Breast epithelium (tissue), 4 donors: ENCODE data around the gene FAT1. TPM values are rescaled to one million over a fixed set of nuclear protein-coding genes. Genes with fewer than 3 reads are reported as not detected.
"Not testable (repeated sequence)": the region's sequence is repeated elsewhere in the genome, so short reads cannot be mapped to it uniquely, and the experiment has no call there.

Experiments used
- DNase-seq, 2 donors: peaks; one replicate each; pipeline ENCODE4 v3.0.0-alpha.2; 2019; ENCODE audit warnings: low spot score in 2 of 2
- H3K27ac ChIP-seq, 2 donors: fragments of 200-600 bp; sonication (generic) in 1 of 2; one replicate each; pipeline ENCODE4 v1.5.1; 2016 to 2019; ENCODE audit warnings: mild to moderate bottlenecking in 1 of 2
- H3K27me3 ChIP-seq, 2 donors: fragments of 200-600 bp; sonication (generic) in 1 of 2; one replicate each; pipeline versions ENCODE4 v1.5.1 to v1.6.0; 2017 to 2019; ENCODE audit warnings: control low read depth in 1 of 2, mild to moderate bottlenecking in 1 of 2
- H3K36me3 ChIP-seq: fragments of 200-600 bp; one replicate; pipeline ENCODE4 v1.5.1; 2019
- H3K4me1 ChIP-seq, 2 donors: fragments of 200-600 bp; sonication (generic); one replicate each; pipeline ENCODE4 v1.5.1; 2016 to 2019; ENCODE audit warnings: control low read depth in 1 of 2
- H3K4me3 ChIP-seq, 3 donors: fragments of 200-600 bp; sonication (generic); 1 replicate in 2 of 3; 2 replicates in 1 of 3; pipeline ENCODE4 v1.5.1; 2016 to 2019; ENCODE audit warnings: mild to moderate bottlenecking in 3 of 3, moderate library complexity in 2 of 3
- H3K9me3 ChIP-seq, 2 donors: fragments of 200-600 bp; sonication (generic) in 1 of 2; one replicate each; pipeline ENCODE4 v1.5.1; 2016 to 2019; ENCODE audit warnings: control low read depth in 1 of 2
- CTCF ChIP-seq, 3 donors: fragments of 450-650 bp; IDR thresholded peaks; one replicate each; pipeline ENCODE4 v1.5.1; 2016 to 2017; ENCODE audit warnings: antibody characterized with exemption in 3 of 3, mild to moderate bottlenecking in 3 of 3, moderate library complexity in 3 of 3
- POLR2A ChIP-seq: fragments of 450-650 bp; IDR thresholded peaks from one replicate; pipeline ENCODE4 v1.6.1; 2016; ENCODE audit warnings: antibody characterized with exemption, mild to moderate bottlenecking, moderate library complexity
- POLR2AphosphoS5 ChIP-seq, 3 donors: sonication (generic); formaldehyde crosslinking; IDR thresholded peaks; one replicate each; pipeline ENCODE4 v1.6.1; 2017; ENCODE audit warnings: antibody characterized with exemption in 3 of 3
- intact Hi-C: fragments of 100-400 bp; cut with DNase I; formaldehyde crosslinking; loops from one replicate; pipeline ENCODE4 v1.15.1; 2023; ENCODE audit warnings: low total_unique reads
- total RNA-seq, 3 donors: library from RNA; depleted of rRNA; stranded (reverse); fragments of >200 nt; gene quantifications; one replicate each; pipeline ENCODE4 v1.1.0, GENCODE V29; 2016

FAT1 gene
- total RNA-seq, 3 donors from 2014 or later: 54.2 to 125 (median 87.2) TPM

- no peaks in the 10 kb centered on the region for H3K4me1 ChIP-seq
- no peak overlapping the region for H3K4me3 ChIP-seq
- no peaks in the 10 kb centered on the region for H3K36me3 ChIP-seq
- no peak overlapping the region for H3K27ac ChIP-seq
- TF ChIP-seq POLR2AphosphoS5 (IDR thresholded peaks at IDR 0.05) (no peak), CTCF (IDR thresholded peaks at IDR 0.05) (no peak), POLR2A (no peak)
- no peaks in the 10 kb centered on the region for H3K9me3 ChIP-seq
- no peak for DNase-seq
- no peaks in the 10 kb centered on the region for H3K27me3 ChIP-seq
- intact Hi-C loops: no loop called here
Measured at GRCh38 chr4:186758929-186759682, 35.5 kb upstream of the FAT1 start.

GRCh38 chr4:186757696-186758355 lies 34.2 kb upstream of the FAT1 start:
- Histone ChIP-seq H3K4me1 (no peaks in the 10 kb centered on the region), H3K4me3 (no peak overlapping the region), H3K27me3 (no peaks in the 10 kb centered on the region), H3K9me3 (no peaks in the 10 kb centered on the region), H3K36me3 (no peaks in the 10 kb centered on the region), H3K27ac (no peak overlapping the region)
- no peak for DNase-seq
- TF ChIP-seq POLR2A (no peak), CTCF (IDR thresholded peaks at IDR 0.05) (no peak), POLR2AphosphoS5 (IDR thresholded peaks at IDR 0.05) (no peak)
- intact Hi-C loops: no loop called here

GRCh38 chr4:186756550-186756949 lies 32.9 kb upstream of the FAT1 start:
- H3K9me3 ChIP-seq, H3K4me1 ChIP-seq, DNase-seq, H3K36me3 ChIP-seq, H3K4me3 ChIP-seq, H3K27ac ChIP-seq, intact Hi-C loops, H3K27me3 ChIP-seq: not testable (repeated sequence)

GRCh38 chr4:186755550-186756519 lies 32.2 kb upstream of the FAT1 start:
- no peak for DNase-seq
- Histone ChIP-seq H3K4me3 (no peak overlapping the region), H3K4me1 (no peaks in the 10 kb centered on the region), H3K27me3 (no peaks in the 10 kb centered on the region), H3K36me3 (no peaks in the 10 kb centered on the region), H3K27ac (no peak overlapping the region), H3K9me3 (no peaks in the 10 kb centered on the region)
- intact Hi-C loops: no loop called here
- TF ChIP-seq CTCF (IDR thresholded peaks at IDR 0.05) (no peak), POLR2AphosphoS5 (IDR thresholded peaks at IDR 0.05) (no peak), POLR2A (no peak)

GRCh38 chr4:186754976-186755375 lies 31.3 kb upstream of the FAT1 start:
- no peaks in the 10 kb centered on the region for H3K36me3 ChIP-seq
- DNase-seq: no peak
- no peak overlapping the region for H3K4me3 ChIP-seq
- H3K27me3 ChIP-seq: no peaks in the 10 kb centered on the region
- no peaks in the 10 kb centered on the region for H3K9me3 ChIP-seq
- no peaks in the 10 kb centered on the region for H3K4me1 ChIP-seq
- intact Hi-C loops: no loop called here
- H3K27ac ChIP-seq: no peak overlapping the region
- TF ChIP-seq POLR2A (no peak), POLR2AphosphoS5 (IDR thresholded peaks at IDR 0.05) (no peak), CTCF (IDR thresholded peaks at IDR 0.05) (no peak)
